ENCODE measurements around the gene GALNTL6.

The GALNTL6 gene

GRCh38 chr4:172826346-172826745, 1013.1 kb downstream of the GALNTL6 start:
- H3K4me3 ChIP-seq (ENCODE audit: low read depth, low read length), result no peak overlapping the region
- TF ChIP-seq CTCF (IDR thresholded peaks at IDR 0.05; ENCODE audit: borderline replicate concordance, insufficient read depth, low read depth, low read length), result no peak

GRCh38 chr4:172826861-172827260, 1013.7 kb downstream of the GALNTL6 start:
- TF ChIP-seq CTCF (IDR thresholded peaks at IDR 0.05; ENCODE audit: borderline replicate concordance, insufficient read depth, low read depth, low read length), result no peak
- no peak overlapping the region for H3K4me3 ChIP-seq (ENCODE audit: low read depth, low read length)

GRCh38 chr4:172830295-172830764, 1017.1 kb downstream of the GALNTL6 start:
- no peak for TF ChIP-seq CTCF (IDR thresholded peaks at IDR 0.05; ENCODE audit: borderline replicate concordance, insufficient read depth, low read depth, low read length)
- H3K4me3 ChIP-seq (ENCODE audit: low read depth, low read length), result no peak overlapping the region

GRCh38 chr4:172836661-172837060, 1023.5 kb downstream of the GALNTL6 start:
- H3K4me3 ChIP-seq (ENCODE audit: low read depth, low read length), result no peak overlapping the region
- TF ChIP-seq CTCF (IDR thresholded peaks at IDR 0.05; ENCODE audit: borderline replicate concordance, insufficient read depth, low read depth, low read length), result no peak

GRCh38 chr4:172838111-172838510, 1024.9 kb downstream of the GALNTL6 start:
- no peak overlapping the region for H3K4me3 ChIP-seq (ENCODE audit: low read depth, low read length)
- no peak for TF ChIP-seq CTCF (IDR thresholded peaks at IDR 0.05; ENCODE audit: borderline replicate concordance, insufficient read depth, low read depth, low read length)

- TF ChIP-seq CTCF (IDR thresholded peaks at IDR 0.05; ENCODE audit: borderline replicate concordance, insufficient read depth, low read depth, low read length), result no peak
- no peak overlapping the region for H3K4me3 ChIP-seq (ENCODE audit: low read depth, low read length)
Measured at GRCh38 chr4:172838943-172839342, 1025.7 kb downstream of the GALNTL6 start.

GRCh38 chr4:172842779-172843178, 1029.6 kb downstream of the GALNTL6 start:
- TF ChIP-seq CTCF (IDR thresholded peaks at IDR 0.05; ENCODE audit: borderline replicate concordance, insufficient read depth, low read depth, low read length), result no peak
- H3K4me3 ChIP-seq (ENCODE audit: low read depth, low read length), result no peak overlapping the region
